ENCODE measurements around the gene KCNMB1. TPM values are rescaled to one million over a fixed set of nuclear protein-coding genes. Genes with fewer than 3 reads are reported as not detected.

Gene KCNMB1
- total RNA-seq, 1 experiment from 2014 or later: not detected

- TF ChIP-seq EZH2phosphoT487 (IDR thresholded peaks at IDR 0.05; ENCODE audit: borderline replicate concordance, low read length): no peak
- no peak for TF ChIP-seq CTCF (conservative IDR thresholded peaks at IDR 0.05; ENCODE audit: low read depth, low read length)
- no peak for TF ChIP-seq EZH2 (IDR thresholded peaks at IDR 0.05; ENCODE audit: low read length, unreplicated experiment)
Observed at GRCh38 chr5:170348137-170348633, 41.0 kb downstream of the KCNMB1 start.

GRCh38 chr5:170347022-170347567, 42.1 kb downstream of the KCNMB1 start:
- Histone ChIP-seq H4K20me1 (ENCODE audit: low read length) (no peaks in the 10 kb centered on the region), H3K27ac (ENCODE audit: low read length) (no peak overlapping the region), H3K9me2 (replicated peaks; ENCODE audit: low read length) (no peaks in the 10 kb centered on the region), H3K27me3 (ENCODE audit: low read length) (peaks cover 84% of the 10 kb centered on the region), H3K9me3 (ENCODE audit: low read length) (no peaks in the 10 kb centered on the region), H3K4me2 (ENCODE audit: low read length) (no peak overlapping the region), H3K4me3 (ENCODE audit: low read length) (no peak overlapping the region), H3K4me1 (ENCODE audit: insufficient read depth, low read length) (no peaks in the 10 kb centered on the region), H3K79me2 (ENCODE audit: low read length) (no peaks in the 10 kb centered on the region), H3K36me3 (ENCODE audit: low read depth, low read length) (no peaks in the 10 kb centered on the region), H3F3A (ENCODE audit: low read length, unreplicated experiment) (no peaks in the 10 kb centered on the region), H3K9ac (ENCODE audit: low read length) (no peak overlapping the region), H2AFZ (ENCODE audit: low read length) (no peak overlapping the region)
- BruUV-seq (replicated peaks): no TSS peak
- DNase-seq (no peak), ATAC-seq (no peak)
- TF ChIP-seq EZH2 (IDR thresholded peaks at IDR 0.05; ENCODE audit: low read length, unreplicated experiment): no peak
- TF ChIP-seq CTCF (conservative IDR thresholded peaks at IDR 0.05; ENCODE audit: low read depth, low read length): no peak
- TF ChIP-seq EZH2phosphoT487 (IDR thresholded peaks at IDR 0.05; ENCODE audit: borderline replicate concordance, low read length): no peak
- ChIA-PET CTCF (no interaction called here), POLR2A (ENCODE audit: unreplicated experiment) (no interaction called here)
- intact Hi-C loops (cut with micrococcal nuclease): no loop called here

More at GRCh38 chr5:170348137-170348633, 41.0 kb downstream of the KCNMB1 start:
- Histone ChIP-seq H3F3A (ENCODE audit: low read length, unreplicated experiment) (no peaks in the 10 kb centered on the region), H3K4me3 (ENCODE audit: low read length) (no peak overlapping the region), H3K4me2 (ENCODE audit: low read length) (no peak overlapping the region), H4K20me1 (ENCODE audit: low read length) (no peaks in the 10 kb centered on the region), H3K27ac (ENCODE audit: low read length) (no peak overlapping the region), H3K79me2 (ENCODE audit: low read length) (no peaks in the 10 kb centered on the region), H2AFZ (ENCODE audit: low read length) (no peak overlapping the region), H3K36me3 (ENCODE audit: low read depth, low read length) (no peaks in the 10 kb centered on the region), H3K27me3 (ENCODE audit: low read length) (peaks cover 90% of the 10 kb centered on the region), H3K9ac (ENCODE audit: low read length) (no peak overlapping the region), H3K9me3 (ENCODE audit: low read length) (no peaks in the 10 kb centered on the region), H3K4me1 (ENCODE audit: insufficient read depth, low read length) (no peaks in the 10 kb centered on the region), H3K9me2 (replicated peaks; ENCODE audit: low read length) (no peaks in the 10 kb centered on the region)
- POLR2A ChIA-PET (ENCODE audit: unreplicated experiment): no interaction called here
- CTCF ChIA-PET: no interaction called here
- ATAC-seq (no peak), DNase-seq (no peak)
- BruUV-seq (replicated peaks): no TSS peak
- intact Hi-C loops (cut with micrococcal nuclease): no loop called here

- no peaks in the 10 kb centered on the region for H3K9me3 ChIP-seq (ENCODE audit: low read length)
- no peak overlapping the region for H3K4me3 ChIP-seq (ENCODE audit: low read length)
- ChIA-PET CTCF (no interaction called here), POLR2A (ENCODE audit: unreplicated experiment) (no interaction called here)
- H3K27ac ChIP-seq (ENCODE audit: low read length): no peak overlapping the region
- no peak overlapping the region for H3K4me2 ChIP-seq (ENCODE audit: low read length)
- no peak for TF ChIP-seq CTCF (conservative IDR thresholded peaks at IDR 0.05; ENCODE audit: low read depth, low read length)
- no peak for TF ChIP-seq EZH2phosphoT487 (IDR thresholded peaks at IDR 0.05; ENCODE audit: borderline replicate concordance, low read length)
- TF ChIP-seq EZH2 (IDR thresholded peaks at IDR 0.05; ENCODE audit: low read length, unreplicated experiment): no peak
- no peak overlapping the region for H3K9ac ChIP-seq (ENCODE audit: low read length)
- DNase-seq: no peak
- no peaks in the 10 kb centered on the region for H3F3A ChIP-seq (ENCODE audit: low read length, unreplicated experiment)
- H3K36me3 ChIP-seq (ENCODE audit: low read depth, low read length): no peaks in the 10 kb centered on the region
- intact Hi-C loops (cut with micrococcal nuclease): no loop called here
- no peaks in the 10 kb centered on the region for H3K79me2 ChIP-seq (ENCODE audit: low read length)
- H3K9me2 ChIP-seq (replicated peaks; ENCODE audit: low read length): no peaks in the 10 kb centered on the region
- no peaks in the 10 kb centered on the region for H3K4me1 ChIP-seq (ENCODE audit: insufficient read depth, low read length)
- BruUV-seq (replicated peaks): no TSS peak
- H3K27me3 ChIP-seq (ENCODE audit: low read length): peaks cover 83% of the 10 kb centered on the region
- H4K20me1 ChIP-seq (ENCODE audit: low read length): no peaks in the 10 kb centered on the region
- no peak overlapping the region for H2AFZ ChIP-seq (ENCODE audit: low read length)
- no peak for ATAC-seq
Observed at GRCh38 chr5:170345971-170346370, 43.2 kb downstream of the KCNMB1 start.

Data from PC-3 (cell line).